GM21381 (cell line): ENCODE measurements around the gene AKR1C2.
"Not testable (repeated sequence)": the region's sequence is repeated elsewhere in the genome, so short reads cannot be mapped to it uniquely, and the experiment has no call there.

Source experiments
- ATAC-seq: cut with Tn5 transposase; IDR thresholded peaks from one replicate; pipeline ENCODE4 v1.9.1; 2021; ENCODE audit warnings: mild to moderate bottlenecking, moderate library complexity; ENCODE audit not compliant: unreplicated experiment

The AKR1C2 gene

DNA sequence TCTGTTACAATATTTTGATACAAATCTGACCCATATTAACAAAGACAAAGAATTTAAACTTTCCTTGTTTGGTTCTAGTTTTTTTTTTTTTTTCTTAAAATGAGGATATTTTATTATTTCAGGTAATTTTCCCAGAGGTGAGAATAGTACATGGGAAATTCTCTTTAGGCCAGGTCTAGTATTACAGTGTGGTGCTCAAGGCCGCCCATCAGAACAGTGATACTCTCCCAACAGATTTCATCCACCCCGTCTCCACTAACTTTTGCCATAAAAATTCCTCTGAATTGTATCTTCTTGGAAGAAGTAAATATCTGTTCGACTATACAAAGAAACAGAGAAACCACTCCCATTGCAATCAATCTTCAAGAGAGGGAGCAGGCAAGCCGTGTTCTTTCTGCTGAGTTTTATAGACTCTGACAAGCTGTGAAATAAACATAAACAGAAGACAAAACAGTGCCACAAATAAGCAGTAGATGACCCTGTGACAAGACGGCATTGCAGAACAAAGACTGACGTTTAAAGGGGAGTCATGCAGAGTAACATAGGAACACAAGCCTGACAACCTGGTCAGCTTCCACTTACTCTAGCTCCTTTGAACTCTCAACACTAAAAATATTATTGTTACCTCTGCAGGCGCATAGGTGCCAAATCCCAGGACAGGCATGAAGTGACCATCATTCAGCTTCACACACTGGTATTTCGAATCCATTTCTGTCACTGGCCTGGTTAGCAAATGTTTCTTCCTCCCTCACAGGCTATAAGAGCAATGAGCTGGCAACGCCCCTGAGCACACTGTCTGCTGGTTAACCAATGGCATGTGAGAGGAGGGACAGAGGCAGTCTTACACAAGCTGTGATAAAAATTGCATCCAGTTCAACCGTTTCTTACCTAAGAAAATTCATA is at the start of gene AKR1C2:
TSS of gene AKR1C2 (minus strand) at position 731 of the 903 bp plus-strand sequence. CDS start at position 709, 22 bp downstream.
- not testable (repeated sequence) for ATAC-seq

DNA sequence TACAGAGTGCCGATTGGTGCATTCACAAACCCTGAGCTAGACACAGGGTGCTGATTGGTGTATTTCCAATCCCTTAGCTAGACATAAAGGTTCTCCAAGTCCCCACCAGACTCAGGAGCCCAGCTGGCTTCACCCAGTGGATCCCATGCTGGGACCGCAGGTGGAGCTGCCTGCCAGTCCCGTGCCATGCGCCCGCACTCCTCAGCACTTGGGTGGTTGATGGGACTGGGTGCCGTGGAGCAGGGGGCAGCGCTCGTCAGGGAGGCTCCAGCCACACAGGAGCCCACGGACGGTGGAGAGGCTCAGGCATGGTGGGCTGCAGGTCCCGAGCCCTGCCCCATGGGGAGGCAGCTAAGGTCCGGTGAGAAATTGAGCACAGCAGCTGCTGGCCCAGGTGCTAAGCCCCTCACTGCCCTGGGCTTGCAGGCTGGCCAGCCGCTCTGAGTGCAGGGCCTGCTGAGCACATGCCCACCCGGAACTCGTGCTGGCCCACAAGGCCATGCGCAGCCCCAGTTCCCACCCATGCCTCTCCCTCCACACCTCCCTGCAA is 49.4 kb upstream of the AKR1C2 start:
- ATAC-seq: not testable (repeated sequence)

DNA sequence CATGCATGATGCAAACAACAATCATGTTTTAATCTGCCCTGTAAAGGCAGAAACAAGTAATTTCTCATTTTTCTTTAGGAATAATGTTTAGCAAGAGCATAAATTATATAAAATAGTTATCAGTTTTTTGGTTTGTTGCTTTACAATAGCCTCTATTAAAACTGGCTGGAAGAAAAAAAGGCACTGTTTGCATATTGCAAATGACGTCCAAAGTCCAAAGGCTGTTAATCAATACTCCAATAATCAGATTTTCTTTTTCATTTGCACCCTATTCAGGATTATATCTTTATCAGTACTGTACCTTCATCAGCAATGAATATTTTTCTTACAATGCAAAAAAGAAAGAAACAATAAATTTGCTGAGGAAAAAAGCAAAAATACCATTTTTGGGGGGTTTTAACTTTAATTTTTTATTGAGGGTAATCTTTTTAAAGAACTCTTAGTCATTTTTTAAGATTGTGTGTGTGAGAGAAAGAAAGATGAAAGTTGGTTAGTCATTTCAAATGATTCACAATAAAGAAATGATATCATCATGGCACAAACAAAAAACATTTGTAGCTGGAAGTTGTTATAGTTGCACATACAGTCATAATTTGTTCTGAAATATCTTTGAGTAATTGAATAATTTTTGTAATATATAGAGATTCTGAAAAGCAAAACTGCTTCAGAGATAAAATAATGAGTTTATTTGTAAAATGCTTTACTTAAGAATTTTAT is 44.4 kb upstream of the AKR1C2 start:
- no peak for ATAC-seq

DNA sequence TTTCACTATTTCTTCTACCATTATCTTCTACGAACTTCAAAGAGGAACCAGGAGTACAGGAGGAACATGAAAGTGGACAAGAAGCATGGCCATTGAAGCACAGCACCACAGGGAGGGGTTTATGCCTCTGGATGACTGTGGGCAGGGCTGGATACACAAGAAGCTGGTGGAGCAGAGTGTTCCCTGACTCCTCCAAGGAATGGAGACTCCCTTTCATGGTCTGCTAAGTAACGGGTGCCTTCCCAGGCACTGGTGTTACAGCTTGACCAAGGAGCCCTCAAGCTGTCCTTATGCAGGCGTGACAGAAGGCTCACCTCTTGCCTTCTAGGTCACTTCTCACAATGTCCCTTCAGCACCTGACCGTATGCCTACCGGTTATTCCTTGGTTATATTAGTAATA is 43.4 kb upstream of the AKR1C2 start:
- not testable (repeated sequence) for ATAC-seq

DNA sequence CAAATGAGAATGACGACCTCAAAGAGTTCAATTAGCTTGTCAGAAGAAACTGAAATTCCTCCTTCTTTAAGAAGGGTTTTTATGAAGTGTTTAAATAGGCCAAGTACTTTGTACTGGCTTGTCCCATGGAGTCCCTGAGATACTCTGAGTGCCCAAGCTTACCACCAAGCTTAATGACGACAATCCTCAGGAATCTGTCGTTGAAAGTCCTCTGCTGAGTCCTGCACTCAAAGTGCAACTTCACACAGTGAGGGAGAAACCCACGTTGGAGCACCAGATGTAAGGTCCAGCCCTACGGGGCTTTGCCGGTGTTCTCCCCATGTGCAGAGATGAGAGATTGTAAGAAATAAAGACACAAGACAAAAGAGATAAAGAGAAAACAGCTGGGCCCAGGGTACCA is 42.8 kb upstream of the AKR1C2 start:
- ATAC-seq: no peak

DNA sequence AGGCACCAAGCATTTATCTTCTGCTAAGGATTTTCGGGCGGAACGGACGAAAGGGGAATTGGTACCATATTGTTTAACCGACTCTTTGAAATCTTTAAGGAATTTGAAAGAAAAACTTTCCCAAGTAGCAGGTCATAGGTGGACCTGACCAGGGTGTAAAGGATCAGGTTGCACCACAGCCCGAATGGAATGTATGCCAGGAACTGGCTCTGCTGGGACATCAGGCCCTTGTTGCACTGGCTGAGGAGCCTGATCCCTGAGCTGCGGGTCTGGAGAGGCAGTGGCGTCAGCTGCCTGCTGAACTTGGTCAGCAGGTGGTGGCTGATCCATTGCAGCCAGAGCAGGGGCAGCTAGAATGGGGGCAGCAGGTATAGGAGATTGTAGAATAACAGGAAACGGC is 41.4 kb upstream of the AKR1C2 start:
- no peak for ATAC-seq

DNA sequence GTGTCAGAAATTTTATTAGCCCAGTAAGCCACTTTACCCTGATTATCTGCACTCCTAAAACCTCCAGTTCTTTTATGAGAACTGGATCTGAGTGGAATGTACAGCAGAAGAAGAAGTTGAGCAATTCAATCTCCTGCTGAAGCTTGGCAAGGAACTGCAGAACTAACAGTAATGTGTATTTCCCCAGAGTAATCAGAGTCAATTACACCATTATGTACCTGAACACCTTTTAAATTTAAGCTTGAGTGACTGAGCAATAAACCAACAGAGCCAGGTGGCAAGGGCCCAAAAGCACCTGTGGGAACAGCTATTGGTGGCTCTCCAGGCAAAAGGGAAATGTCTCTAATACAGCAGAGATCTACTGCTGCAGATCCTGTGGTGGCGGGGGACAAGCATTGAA is 40.1 kb upstream of the AKR1C2 start:
- ATAC-seq: no peak

DNA sequence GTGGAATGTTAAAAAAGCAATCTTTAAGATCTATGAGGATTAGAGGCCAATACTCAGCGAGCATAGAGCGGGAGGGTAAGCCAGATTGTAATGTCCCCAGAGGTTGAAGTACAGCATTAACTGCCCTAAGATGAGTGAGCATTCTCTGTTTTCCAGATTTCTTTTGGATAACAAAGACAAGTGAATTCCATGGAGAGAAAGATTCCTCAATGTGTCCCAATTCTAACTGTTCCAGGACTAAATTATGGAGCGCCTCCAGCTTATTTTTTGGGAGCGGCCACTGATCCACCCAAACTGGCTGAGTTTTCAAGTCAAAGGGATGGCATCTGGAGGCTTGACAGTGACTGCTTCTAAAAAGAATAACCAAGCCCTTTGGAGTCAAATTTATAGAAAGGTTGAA is 39.3 kb upstream of the AKR1C2 start:
- no peak for ATAC-seq

DNA sequence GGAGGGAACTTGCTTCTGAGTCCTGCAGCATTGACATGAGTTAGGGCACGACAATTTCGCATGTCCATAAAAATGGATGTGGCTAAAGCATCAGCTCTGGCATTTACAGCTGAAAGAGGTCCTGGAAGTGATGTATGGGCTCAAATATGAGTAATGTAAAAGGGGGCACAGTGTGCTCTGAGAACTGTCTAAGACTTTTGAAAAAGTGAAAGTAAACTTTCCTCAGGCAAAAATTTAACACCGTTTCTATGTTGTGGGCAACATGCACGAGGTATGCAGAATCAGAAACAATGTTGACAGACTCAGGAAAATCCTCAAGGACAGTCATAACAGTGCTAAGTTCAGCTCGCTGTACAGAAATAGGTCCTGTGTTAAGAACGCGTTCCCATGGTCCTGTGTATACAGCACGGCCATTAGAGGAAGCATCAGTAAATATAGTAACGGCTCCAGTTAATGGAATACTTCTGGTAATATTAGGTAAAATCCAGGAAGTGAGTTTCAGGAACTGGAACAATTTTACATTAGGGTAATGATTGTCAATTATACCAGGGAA is 37.9 kb upstream of the AKR1C2 start:
- no peak for ATAC-seq

DNA sequence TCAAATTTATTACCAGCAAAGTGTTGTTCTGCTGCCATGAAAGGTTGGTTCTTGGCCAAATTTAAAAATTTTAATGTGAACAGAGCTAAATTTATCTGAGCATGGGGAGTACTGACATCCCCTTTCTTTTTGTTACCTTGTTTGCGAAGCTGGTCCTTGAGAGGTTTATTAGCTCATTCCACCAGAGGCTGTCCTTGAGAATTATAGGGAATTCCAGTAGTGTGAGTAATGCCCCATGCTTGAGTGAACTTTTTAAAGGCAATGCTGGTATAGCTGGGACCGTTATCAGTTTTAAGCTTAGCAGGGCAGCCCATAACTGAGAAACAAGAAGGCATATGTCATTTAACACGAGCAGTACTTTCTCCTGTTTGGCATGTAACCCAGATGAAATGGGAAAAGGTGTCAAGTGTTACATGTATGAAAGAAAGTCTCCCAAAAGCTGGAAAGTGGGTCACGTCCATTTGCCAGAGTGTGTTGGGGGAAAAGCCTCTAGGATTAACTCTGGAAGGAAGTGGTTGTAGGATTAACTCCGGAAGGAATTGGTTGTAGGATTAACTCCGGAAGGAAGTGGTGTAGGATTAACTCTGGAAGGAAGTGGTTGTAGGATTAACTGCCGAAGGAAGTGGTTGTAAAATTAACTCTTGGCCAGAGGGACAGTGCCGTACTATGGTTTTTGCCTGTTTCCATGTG is 37.3 kb upstream of the AKR1C2 start:
- no peak for ATAC-seq

DNA sequence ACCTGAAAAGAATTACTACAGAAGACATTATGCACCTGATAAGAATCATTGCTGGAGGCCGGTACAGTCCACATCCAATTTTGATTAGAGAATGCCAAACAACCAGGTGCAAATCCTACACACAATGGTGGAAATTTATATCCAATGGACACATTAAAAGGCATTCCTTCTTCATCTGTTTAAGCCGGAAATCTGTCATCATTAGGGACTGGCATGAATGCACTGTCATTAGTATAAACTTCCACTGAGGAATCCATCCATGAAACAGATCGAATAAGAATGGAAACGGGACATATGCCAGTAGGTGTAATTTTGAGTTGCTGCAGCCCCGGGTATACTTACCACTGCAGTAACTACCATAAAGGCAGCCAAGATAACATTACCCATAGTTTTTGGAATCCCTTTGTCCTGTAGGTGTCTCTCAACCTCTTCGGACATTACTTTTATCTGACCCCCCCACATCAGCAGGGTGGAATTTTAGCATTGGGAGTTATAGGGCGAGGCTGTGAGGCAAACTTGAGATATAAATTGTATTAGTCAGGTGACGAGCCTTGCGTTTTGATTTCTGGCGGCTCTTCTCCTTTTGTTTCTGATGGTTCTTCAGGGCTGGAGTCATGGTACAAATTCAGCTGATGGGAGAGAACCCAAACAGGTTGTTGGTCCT is 36.5 kb upstream of the AKR1C2 start:
- no peak for ATAC-seq

DNA sequence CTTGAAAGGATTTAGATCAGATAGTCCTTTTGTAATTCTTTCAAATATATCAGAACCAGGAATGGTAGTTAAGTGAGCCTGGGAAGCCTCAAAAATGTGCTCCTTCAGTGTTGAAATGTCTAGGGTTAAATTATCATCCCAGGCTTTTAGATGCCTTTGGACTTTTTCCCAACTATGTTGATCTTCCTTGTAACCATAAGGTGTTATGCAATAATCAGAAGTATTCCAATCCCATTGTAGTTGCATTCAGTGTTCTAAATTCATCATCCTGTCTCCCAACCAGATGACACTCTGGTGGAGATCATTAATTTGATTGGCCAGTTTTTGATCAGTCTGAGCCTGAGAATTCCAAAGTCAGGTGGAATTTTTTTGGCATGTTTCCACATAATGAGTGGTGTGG is 35.1 kb upstream of the AKR1C2 start:
- ATAC-seq: no peak

DNA sequence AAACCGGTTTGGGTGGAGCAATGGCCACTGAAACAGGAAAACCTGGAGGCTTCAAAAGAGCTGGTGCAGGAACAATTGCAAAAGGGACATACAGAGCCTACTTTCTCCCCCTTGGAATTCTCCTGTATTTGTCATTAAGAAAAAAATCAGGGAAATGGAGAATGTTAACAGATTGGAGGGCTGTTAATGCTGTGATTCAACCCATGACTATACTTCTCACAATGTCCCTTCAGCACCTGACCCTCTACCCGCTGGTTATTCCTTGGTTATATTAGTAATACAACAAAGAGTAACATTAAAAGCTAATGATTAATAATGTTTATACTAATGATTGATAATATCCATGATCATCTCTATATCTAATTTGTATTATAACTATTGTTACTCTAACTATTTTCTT is 34.4 kb upstream of the AKR1C2 start:
- ATAC-seq: no peak

DNA sequence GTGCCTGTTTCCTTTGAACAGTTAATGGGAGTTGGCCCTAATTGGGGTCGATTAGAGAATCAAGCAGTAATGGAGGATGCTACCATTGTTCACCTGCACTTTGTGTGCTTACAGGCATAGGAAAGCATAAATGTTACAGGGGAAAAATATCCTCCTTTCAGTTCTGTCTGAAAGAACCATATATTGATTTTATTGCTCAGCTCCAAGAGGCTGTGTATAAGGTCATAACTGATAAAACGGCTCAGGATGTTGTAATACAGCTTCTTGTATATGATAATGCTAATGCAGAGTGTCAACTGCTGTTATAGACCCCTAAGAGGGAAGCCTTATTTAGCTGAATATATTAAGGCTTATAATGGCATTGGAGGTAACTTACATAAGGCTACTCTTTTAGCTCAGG is 32.9 kb upstream of the AKR1C2 start:
- no peak for ATAC-seq

DNA sequence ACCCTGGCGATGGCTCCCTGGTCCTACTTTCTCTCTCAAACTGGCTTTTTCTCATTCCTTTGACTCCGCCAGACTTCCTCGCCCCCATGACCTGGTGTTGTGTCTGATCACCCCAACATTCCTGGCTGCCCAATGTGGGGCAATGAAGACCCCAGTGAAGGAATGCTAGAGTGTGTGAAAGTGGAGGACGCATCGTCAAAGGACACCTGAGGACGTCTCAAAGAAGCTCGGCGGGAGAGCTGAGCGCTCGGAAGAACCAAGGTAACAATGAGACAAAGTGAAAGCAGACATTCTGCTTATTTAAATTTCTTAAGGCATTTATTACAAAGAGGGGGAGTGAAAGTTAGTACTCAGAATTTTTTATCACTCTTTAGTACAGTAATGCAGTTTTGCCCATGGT is 31.7 kb upstream of the AKR1C2 start:
- ATAC-seq: no peak

DNA sequence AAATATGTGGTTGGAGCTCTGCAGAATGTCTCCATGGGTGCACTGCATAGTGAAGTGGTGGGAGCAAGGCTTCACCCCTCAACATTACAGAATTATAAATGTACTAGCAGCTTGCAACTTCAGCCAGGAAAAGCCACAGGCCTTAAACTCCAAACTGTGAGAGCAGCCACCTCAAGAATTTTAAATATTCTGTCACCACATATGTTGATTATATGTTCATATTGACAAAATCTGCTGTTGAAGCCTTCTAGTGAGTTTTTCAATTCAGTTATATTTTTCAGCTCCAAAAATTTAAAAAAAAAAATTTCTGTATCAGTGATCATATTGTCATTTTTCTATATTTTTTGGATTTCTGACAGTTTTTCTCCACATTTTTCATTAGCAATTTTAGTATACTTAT is 30.9 kb upstream of the AKR1C2 start:
- ATAC-seq: no peak

DNA sequence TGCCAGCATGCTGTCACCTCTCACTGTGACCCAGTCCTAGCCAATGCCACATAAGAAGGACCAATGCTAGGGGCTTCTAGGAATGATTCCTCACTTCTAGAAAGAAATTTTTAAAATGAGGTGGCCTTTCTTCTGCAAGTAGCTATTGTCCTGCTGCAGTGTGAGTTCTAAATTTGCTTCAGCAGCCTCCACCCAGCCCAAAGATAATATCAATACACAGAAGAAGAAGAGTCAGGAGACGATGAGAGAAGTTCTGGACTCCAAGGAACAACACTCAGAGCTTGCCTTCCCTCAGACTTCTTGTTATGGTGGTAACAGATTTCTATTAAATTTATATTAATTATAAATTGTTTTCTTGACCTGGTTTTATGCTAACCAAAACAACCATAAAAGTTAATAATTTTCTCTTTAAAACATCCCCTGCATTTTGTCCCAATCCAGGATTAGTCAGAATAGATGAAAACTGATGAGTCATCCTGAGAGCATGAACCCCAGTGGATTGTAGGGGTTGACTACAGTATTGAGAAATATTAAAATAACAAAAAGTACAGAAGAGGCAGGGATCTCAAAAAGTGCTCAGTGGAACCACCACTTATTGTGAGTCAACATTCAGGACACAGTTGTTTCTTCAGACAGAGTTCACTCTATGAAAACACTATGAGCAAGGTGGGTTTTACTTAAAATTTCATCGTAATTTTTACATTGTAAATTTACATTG is 29.6 kb upstream of the AKR1C2 start:
- no peak for ATAC-seq

DNA sequence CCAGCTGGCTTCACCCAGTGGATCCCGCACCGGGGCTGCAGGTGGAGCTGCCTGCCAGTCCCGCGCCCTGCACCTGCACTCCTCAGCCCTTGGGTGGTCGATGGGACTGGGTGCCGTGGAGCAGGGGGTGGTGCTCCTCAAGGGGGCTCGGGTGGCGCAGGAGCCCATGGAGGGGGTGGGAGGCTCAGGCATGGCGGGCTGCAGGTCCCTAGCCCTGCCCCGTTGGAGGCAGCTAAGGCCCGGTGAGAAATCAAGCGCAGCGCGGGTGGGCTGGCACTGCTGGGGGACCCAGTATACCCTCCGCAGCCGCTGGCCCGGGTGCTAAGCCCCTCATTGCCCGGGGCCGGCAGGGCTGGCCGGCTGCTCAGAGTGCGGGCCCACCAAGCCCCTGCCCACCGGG is 28.8 kb upstream of the AKR1C2 start:
- not testable (repeated sequence) for ATAC-seq

DNA sequence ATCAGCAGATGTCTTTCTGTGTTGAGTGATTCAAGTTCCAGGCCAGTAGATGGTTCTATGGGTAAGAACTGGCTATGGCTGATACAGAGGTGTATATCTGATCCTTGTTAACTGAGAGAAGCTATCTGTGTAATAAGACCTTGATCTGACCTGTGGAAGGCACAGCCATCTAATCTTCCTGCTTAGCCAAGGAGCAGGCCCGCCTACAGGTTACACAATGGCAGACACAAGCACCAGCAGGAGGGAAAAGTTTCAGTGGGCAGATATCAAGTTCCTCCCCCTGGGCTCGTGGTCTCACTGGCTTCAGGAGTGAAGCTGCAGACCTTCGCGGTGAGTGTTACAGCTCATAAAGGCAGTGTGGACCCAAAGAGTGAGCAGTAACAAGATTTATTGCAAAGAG is 27.9 kb upstream of the AKR1C2 start:
- not testable (repeated sequence) for ATAC-seq

DNA sequence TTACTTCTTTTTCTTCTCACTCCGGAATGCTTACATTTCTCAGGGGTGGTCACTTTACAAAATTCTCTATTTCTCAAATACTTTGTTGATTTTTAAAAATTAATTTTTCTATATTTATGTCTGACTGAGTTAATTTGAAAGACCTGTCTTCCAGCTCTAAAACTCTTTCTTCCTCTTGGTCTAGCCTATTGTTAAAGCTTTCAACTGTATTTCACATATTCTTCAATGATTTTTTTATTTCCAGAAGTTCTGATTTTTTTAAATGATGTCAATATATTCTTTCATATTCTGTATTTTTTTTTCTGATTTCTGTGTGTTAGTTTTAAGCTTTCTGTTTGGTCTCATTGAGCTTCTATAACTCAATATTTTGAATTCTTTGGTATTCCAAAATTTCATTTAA is 27.3 kb upstream of the AKR1C2 start:
- no peak for ATAC-seq
